ENCODE results near the gene UCP2.

GRCh38 chr11:74011360-74012073 is 28.9 kb upstream of the UCP2 start:
- no peak for TF ChIP-seq POLR2A (IDR thresholded peaks at IDR 0.05)
- TF ChIP-seq CTCF (IDR thresholded peaks at IDR 0.05) = no peak

All from upper lobe of left lung (tissue), 4 donors.